ENCODE data around the gene UNG. TPM values are rescaled to one million over a fixed set of nuclear protein-coding genes. Genes with fewer than 3 reads are reported as not detected.

The UNG gene
- total RNA-seq, 1 donor from 2014 or later, result 26.9 TPM

DNA sequence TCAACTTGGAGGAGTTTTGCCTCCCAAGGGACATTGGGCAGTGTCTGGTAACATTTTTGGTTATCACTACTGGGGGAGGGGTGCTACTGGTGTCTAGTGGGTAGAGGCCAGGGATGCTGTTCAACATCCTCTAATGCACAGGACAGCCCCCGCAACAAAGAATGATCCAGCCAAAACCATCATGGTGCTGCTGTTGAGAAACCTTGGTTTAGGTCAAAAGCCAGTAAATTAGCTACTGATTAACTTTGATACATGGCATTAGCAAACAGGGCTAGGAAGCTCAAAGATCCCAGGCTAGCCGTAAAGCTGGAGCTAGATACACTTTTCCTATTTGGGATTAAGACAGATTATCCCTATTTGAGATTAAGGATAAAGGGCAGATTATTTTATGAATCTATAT is 13.0 kb upstream of the UNG start:
- no peak for ATAC-seq
- intact Hi-C loops (cut with DNase I), result no loop called here
- no peak for DNase-seq (ENCODE audit: missing footprints)

DNA sequence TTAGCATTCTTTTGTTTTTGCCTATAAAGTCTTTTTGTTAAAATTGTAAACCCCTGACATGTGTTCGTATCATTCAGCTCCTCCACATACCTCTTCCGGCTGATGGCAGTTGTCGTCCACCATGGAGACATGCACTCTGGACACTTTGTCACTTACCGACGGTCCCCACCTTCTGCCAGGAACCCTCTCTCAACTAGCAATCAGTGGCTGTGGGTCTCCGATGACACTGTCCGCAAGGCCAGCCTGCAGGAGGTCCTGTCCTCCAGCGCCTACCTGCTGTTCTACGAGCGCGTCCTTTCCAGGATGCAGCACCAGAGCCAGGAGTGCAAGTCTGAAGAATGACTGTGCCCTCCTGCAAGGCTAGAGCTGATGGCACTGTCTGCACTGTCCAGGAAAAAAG is 11.8 kb upstream of the UNG start:
- intact Hi-C loops (cut with DNase I), result no loop called here
- ATAC-seq (no peak), DNase-seq (ENCODE audit: missing footprints) (no peak)

DNA sequence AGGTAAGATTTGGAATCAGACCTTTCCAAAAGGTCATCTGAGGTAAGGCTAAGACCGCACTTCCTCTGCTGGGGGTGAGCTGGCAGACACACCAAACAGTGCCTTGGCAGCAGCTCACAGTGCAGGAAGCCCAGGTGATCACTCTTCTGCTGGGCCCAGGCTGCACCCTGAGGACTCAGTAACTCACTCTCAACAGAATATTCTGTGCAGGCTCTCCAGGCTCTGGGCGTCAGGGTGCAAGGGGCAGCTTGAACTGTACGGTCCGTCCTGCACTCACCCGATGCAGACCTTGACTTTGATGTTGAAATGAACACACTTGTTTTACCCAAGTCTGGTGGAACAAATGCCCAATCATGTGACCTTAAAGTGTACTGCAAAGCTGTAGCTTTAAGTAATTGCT is 10.1 kb upstream of the UNG start:
- peak; percentile 43 for ATAC-seq
- intact Hi-C loops (cut with DNase I), result no loop called here
- DNase-seq (ENCODE audit: missing footprints), result no peak

DNA sequence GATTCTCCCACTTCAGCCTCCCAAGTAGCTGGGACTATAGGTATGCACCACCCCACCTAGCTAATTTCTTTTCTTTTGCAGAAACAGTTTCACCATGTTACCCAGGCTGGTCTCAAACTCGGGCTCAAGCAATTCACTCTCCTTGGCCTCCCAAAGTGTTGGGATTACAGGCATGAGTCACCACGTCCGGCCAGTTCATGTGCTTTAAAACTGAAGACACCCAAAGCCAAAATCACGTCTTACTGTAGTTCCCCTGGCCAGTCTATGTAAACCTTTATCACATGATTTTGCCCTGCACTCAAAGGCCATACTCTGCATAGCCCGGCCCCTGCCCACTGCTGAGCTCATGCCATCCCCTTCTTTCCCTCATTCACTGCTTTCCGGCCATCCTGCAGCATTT is 8.6 kb upstream of the UNG start:
- DNase-seq (ENCODE audit: missing footprints), result no peak
- intact Hi-C loops (cut with DNase I), result no loop called here

DNA sequence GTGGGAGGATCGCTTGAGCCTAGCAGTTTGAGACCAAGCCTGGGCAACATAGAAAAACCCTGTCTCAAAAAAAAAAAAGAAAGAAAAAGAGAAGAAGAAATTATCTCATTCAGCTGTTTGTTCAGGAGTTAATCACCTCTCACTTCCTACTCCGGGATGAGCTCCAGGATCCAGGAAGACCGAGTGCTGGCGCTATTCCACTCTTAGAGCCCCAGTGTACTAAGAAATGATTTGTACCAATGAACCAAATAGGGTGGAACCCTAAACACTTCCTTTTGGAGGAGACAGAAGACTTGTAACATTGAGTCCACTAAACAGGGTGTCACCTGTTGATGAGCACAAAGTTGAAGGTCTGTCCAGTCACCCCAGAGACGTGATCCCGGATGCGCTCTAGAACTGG is 7.7 kb upstream of the UNG start:
- DNase-seq (ENCODE audit: missing footprints) (no peak), ATAC-seq (no peak)
- intact Hi-C loops (cut with DNase I), result loop anchor here (10.0 kb wide), 3 partner anchors 205 to 445 kb away; partner anchors contain the start of genes DAO and SSH1

More for the DNA sequence above, 8.6 kb upstream of the UNG start:
- no peak for ATAC-seq

DNA sequence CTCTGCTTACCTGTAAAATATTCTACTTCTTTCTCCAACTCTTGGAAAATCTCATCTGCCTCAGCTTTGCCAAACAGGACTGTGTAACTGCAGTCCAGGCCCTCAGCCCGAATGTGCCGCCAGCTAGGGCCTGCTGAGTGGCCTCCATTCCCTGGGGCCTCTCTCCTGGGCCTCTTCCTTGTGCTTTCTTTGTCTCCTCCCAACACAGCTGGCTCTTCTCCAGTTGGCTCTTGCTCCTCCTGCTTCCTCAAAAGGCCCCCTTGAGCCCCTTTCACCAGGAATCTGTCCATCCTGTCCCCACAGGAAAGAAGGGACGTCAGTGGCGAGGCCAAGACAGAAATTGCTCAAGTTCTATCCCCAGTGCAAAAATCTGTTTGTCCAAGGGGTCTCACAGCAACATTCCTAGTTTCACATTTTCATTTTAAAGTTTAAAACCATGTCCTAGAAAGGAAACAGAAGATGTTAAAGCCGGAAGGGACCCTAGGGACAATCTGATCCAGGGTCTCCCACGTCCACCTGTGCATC is 4.8 kb upstream of the UNG start:
- ATAC-seq, result no peak
- no peak for DNase-seq (ENCODE audit: missing footprints)
- intact Hi-C loops (cut with DNase I), result loop anchor here (2.0 to 10.0 kb wide), 4 partner anchors 208 to 530 kb away; partner anchors contain the start of genes DAO, ISCU and SSH1

DNA sequence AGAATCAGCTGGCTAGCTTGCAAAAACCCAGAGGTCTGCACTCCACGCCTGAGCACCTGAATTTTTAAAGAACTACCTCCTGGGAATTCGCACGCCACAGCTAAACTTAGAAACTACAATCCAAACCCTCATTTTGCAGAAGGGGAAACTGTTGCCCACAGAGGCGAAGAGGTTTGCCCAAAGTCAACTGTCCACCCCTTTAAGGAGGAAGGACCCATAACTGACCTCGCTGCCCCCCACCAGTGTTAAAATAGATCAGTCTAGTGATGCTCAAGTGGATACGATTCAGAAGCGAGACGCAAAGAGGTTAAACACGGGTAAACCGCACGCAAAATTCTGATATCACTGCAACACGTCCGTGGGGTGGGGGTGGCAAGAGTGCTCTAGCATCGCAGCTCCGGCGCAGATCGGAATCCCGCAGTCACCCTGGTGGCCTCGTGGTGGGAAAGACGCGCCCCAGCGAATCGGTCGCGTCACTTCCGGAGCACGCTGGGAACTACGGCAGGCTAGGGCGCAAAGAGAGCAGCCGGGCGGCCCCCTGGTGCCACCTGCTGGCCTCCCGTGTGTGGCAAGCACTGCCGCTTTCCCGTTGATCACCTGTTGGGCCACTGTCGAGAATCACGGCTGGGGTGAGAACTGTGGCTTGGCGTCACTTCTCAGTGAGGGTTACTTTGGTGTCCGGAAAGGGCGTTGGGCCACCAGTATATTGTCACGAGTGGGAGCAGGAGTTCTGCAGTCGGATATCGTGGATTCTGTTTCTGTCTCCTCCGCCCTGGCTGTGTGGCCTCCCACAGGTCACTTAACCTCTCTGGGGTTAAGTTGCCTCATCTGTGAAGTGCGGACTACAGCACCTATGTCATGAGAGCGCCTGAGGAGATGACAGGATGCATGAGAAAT is 4.1 kb upstream of the UNG start, which contains the start of gene ALKBH2:
Gene ALKBH2, minus strand, starts transcription at position 451 of the 897 bp plus-strand sequence. CDS start 686 bp downstream, outside the sequence.
- peak; percentile 68 for ATAC-seq
- DNase-seq (ENCODE audit: missing footprints), result peak; percentile 97
- intact Hi-C loops (cut with DNase I), result loop anchor here (2.0 to 10.0 kb wide), 4 partner anchors 208 to 530 kb away; partner anchors contain the start of genes DAO, ISCU and SSH1

DNA sequence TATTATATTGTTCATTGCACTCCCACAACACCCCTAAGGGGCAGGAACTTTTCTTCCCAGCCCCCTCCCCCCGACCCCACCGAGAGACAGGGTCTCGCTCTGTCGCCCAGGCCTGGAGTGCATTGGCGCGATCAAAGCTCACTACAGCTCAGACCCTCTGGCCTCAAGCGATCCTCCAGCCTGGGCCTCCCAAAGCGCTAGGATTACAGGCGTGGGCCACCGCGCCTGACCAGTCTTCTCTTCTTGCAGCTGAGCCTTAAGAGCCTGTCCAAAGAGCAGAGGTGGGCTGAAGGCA is 310 bp upstream of the UNG start:
- intact Hi-C loops (cut with DNase I), result loop anchor here (10.0 kb wide), 3 partner anchors 212 to 452 kb away; partner anchors contain the start of genes DAO and SSH1

DNA sequence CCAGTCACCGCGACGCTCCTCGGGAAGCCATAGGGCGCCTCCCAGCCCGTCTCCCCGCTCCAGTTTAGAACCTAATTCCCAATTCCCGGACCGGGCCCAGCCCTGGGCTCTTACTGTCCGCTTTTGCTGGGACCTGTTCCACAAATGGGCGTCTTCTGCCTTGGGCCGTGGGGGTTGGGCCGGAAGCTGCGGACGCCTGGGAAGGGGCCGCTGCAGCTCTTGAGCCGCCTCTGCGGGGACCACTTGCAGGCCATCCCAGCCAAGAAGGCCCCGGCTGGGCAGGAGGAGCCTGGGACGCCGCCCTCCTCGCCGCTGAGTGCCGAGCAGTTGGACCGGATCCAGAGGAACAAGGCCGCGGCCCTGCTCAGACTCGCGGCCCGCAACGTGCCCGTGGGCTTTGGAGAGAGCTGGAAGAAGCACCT is 797 bp downstream of the UNG start:
- intact Hi-C loops (cut with DNase I), result loop anchor here (10.0 kb wide), 3 partner anchors 213 to 453 kb away; partner anchors contain the start of genes DAO and SSH1

More for the DNA sequence above, 310 bp upstream of the UNG start:
- DNase-seq (ENCODE audit: missing footprints) (no peak), ATAC-seq (no peak)

DNA sequence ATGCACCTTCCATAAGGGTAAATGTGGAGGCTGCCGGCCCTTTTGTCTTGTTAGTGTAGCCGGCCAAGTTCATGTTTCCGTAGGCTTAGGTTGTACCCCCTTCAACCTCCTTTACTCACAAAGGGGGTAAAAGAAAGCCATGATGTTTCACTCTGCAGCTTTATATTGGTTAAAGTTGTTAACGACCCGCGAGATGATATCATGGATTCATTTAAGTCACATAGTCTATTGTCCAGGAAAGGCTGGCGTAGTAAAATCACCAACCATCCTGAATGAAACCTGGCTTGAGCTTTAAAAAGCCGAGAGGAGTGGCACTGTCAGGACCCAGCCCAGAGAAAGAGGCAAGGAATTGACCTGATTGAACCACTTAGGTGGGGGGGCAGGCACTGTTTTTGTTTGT is 1.3 kb downstream of the UNG start:
- intact Hi-C loops (cut with DNase I), result loop anchor here (10.0 kb wide), 3 partner anchors 214 to 454 kb away; partner anchors contain the start of genes DAO and SSH1
- DNase-seq (ENCODE audit: missing footprints) (no peak), ATAC-seq (no peak)

More for the DNA sequence above, 797 bp downstream of the UNG start:
- ATAC-seq, result peak; percentile 63
- DNase-seq (ENCODE audit: missing footprints), result peak; percentile 89

DNA sequence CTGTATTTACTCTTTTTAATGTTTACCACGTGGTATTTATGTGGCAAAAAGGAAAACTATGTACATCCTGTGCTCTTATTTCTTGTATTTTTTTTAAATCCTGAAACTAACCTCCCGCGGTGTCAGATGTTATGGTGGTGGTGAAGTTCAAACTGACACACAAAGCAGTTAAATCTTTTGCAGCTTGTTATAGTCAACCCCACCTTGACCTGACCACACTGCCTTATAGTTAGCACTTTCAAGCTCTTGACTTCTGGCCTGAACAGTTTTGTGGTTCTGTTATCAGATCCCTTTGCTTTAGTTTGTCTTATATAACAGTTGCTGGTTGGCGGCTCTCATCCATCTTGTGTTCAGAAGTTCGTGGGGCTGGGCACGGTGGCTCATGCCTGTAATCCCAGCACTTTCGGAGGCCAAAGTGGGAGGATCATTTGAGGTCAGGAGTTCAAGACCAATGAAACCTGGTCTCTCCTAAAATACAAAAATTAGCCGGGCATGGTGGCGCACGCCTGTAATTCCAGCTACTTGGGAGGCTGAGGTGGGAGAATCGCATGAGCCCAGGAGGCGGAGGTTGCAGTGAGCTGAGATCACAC is 2.1 kb downstream of the UNG start:
- intact Hi-C loops (cut with DNase I), result loop anchor here (10.0 kb wide), 3 partner anchors 215 to 455 kb away; partner anchors contain the start of genes DAO and SSH1
- ATAC-seq, result no peak
- DNase-seq (ENCODE audit: missing footprints), result no peak

DNA sequence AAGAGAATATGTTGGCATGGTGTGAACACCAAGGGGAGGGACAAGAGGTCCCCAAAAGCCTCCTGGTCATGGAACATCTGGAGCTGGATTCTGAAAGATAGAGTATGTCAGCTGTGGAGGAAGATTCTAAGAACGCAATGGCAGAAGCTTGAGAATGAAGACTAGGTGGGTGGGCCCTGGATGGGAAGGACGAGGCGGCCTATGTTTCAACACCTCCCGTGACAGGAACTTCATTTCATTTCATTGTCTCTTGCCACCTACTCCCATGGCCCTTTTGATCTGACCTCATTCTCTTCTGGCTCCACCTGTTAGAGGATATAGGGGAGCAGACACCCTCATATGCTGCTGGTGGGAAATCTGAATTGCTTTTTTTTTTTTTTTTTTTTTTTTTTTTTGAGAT is 3.3 kb downstream of the UNG start:
- no peak for ATAC-seq
- intact Hi-C loops (cut with DNase I), result no loop called here

DNA sequence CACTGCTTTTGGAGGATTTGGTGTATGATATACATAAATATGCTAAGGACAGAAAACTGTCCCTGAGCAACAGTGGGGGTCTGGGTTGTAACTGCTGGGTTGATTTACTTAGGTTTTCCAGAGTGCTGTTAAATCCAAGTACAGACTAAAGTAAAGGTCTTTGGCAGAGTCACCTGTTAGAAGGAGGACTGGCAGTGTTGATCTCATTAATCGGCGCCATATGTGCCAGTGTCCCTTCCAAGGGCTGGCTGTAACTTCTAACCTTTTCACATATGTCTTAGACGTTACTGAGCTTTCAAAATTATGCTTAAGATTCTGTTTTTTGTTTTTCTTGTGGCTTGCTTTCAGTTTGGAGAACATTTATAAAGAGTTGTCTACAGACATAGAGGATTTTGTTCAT is 5.1 kb downstream of the UNG start:
- DNase-seq (ENCODE audit: missing footprints), result no peak
- intact Hi-C loops (cut with DNase I), result no loop called here
- ATAC-seq, result no peak

More for the DNA sequence above, 3.3 kb downstream of the UNG start:
- no peak for DNase-seq (ENCODE audit: missing footprints)

DNA sequence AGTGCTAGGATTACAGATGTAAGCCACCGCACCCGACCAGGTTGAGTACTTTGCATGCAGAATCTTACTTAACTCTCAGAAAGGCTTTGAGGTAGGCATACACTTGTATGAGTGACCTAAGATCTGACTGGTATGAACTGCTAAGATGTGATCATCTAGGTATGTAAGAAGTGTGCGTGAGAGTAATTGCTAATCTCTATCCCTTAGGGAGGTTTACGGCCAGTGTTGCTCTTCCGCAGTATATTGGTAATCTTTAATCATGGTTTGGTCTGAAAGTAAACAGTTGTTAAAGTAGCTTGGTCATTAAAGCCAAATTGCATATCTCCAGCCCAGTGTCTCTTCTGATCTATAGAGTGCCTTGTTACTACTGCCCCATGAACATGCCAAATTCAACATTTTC is 7.8 kb downstream of the UNG start:
- ATAC-seq, result no peak
- DNase-seq (ENCODE audit: missing footprints), result no peak
- intact Hi-C loops (cut with DNase I), result no loop called here

DNA sequence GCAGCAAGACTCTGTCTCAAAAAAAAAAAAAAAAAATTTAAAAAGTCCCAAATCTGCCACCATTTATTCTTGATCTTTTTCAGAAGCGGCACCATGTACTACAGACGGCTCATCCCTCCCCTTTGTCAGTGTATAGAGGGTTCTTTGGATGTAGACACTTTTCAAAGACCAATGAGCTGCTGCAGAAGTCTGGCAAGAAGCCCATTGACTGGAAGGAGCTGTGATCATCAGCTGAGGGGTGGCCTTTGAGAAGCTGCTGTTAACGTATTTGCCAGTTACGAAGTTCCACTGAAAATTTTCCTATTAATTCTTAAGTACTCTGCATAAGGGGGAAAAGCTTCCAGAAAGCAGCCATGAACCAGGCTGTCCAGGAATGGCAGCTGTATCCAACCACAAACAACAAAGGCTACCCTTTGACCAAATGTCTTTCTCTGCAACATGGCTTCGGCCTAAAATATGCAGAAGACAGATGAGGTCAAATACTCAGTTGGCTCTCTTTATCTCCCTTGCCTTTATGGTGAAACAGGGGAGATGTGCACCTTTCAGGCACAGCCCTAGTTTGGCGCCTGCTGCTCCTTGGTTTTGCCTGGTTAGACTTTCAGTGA is 12.5 kb downstream of the UNG start:
- intact Hi-C loops (cut with DNase I), result loop anchor here (2.0 kb wide), 1 partner anchor 45 kb away; no protein-coding TSS in a partner anchor
- no peak for ATAC-seq

DNA sequence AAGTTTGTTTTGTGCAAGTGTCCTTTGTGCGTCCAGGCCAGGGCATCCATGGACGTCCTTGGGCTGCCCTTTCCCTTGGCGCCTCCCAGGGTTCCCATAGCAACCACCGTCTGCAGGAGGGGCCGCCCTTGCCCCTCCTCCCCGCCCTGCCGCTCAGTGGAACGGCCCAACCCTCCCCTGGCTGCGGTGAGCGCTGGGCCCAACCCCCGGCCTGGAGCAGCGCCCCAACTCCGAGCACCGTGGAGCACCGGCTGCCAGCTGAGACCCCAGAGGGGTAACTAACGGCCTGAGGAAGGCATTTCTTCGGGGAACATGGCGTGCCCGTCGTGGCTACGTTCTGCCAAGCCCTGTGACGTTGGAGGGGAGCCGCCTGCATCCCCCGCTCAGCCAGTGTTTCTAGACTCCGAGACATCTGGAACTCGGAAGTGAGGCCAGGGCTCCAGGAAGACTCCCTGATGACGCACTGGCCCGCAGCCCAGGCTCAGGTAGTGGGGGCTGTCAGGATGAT is 13.6 kb downstream of the UNG start:
- intact Hi-C loops (cut with DNase I), result loop anchor here (2.0 kb wide), 1 partner anchor 44 kb away; no protein-coding TSS in a partner anchor
- DNase-seq (ENCODE audit: missing footprints), result peak; percentile 95
- peak; percentile 93 for ATAC-seq

More for the DNA sequence above, 12.5 kb downstream of the UNG start:
- DNase-seq (ENCODE audit: missing footprints), result no peak

DNA sequence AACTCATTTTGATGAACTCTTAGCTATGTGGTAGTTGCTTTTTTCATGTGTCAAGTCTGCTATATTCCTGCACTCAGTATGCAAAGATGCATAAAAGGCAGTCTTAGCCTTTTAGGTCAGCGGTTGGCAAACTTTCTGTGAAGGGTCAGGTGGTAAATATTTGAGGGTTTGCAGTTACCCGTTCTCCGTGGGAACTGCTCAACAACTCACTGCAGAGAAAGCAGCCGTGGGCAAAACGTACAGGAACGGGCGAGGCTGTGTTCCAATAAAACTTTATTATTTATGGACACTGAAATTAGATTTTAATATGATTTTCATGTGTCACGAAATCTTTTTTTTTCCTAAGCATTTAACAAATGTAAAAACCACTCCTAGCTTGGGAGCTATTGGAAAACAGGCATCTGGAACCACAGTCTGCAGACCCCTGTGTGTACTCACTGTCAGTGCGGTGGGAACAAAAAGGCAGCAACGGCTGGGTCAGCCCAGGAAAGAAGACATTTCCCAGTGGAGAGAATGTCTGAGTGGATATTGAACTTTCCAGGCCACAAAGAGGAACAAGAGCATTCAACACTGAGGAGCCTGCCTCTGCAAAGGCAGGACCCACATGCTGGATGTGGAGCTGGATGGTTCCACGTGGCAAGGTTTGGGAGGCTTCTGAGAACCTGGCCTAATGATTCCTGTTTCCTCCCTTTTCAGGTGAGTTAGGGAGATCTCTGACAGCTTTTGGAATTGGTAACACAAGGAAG is 15.5 kb downstream of the UNG start:
- intact Hi-C loops (cut with DNase I), result no loop called here
- no peak for DNase-seq (ENCODE audit: missing footprints)
- no peak for ATAC-seq

Measured in Right ventricle myocardium inferior (tissue), 1 donor.